Amygdala (tissue), 56 donors: Measurements from ENCODE around the gene CCDC6.
A peak's percentile ranks its signal among the peaks of the same experiment; 100 is the strongest.
"Not testable (repeated sequence)": the region's sequence is repeated elsewhere in the genome, so short reads cannot be mapped to it uniquely, and the experiment has no call there.

Experiments used
- DNase-seq, 56 donors: peaks; one replicate each; lab custom pipeline; 2025; lab: John Stamatoyannopoulos, UW

Gene CCDC6

GRCh38 chr10:59885430-59886134, 20.8 kb downstream of the CCDC6 start:
- DNase-seq, result peak in 3 of 56 donors; percentile 11 to 34 (median 25)

- not testable (repeated sequence) for DNase-seq
Measured at GRCh38 chr10:59884893-59885292, 21.5 kb downstream of the CCDC6 start.

- DNase-seq, result no peak
Measured at GRCh38 chr10:59881640-59882039, 24.7 kb downstream of the CCDC6 start.

- no peak for DNase-seq
Measured at GRCh38 chr10:59880971-59881510, 25.3 kb downstream of the CCDC6 start.

GRCh38 chr10:59880019-59880717, 26.2 kb downstream of the CCDC6 start:
- DNase-seq, result no peak

- no peak for DNase-seq
Measured at GRCh38 chr10:59879363-59879913, 26.9 kb downstream of the CCDC6 start.

GRCh38 chr10:59878915-59879314, 27.4 kb downstream of the CCDC6 start:
- DNase-seq, result no peak

- no peak for DNase-seq
Measured at GRCh38 chr10:59878289-59878688, 28.1 kb downstream of the CCDC6 start.

GRCh38 chr10:59877191-59877671, 29.1 kb downstream of the CCDC6 start:
- DNase-seq, result no peak

- no peak for DNase-seq
Measured at GRCh38 chr10:59876695-59877094, 29.7 kb downstream of the CCDC6 start.

GRCh38 chr10:59876208-59876607, 30.1 kb downstream of the CCDC6 start:
- DNase-seq, result not testable (repeated sequence)

GRCh38 chr10:59873896-59874295, 32.5 kb downstream of the CCDC6 start:
- DNase-seq, result no peak

- DNase-seq, result peak in 1 of 56 donors; percentile 64
Measured at GRCh38 chr10:59872892-59873463, 33.4 kb downstream of the CCDC6 start.

GRCh38 chr10:59870152-59870551, 36.2 kb downstream of the CCDC6 start:
- peak in 1 of 56 donors; percentile 13 for DNase-seq

- no peak for DNase-seq
Measured at GRCh38 chr10:59869594-59869940, 36.8 kb downstream of the CCDC6 start.

- no peak for DNase-seq
Measured at GRCh38 chr10:59868696-59869593, 37.4 kb downstream of the CCDC6 start.

- DNase-seq, result no peak
Measured at GRCh38 chr10:59867590-59867989, 38.8 kb downstream of the CCDC6 start.

GRCh38 chr10:59865101-59865500, 41.3 kb downstream of the CCDC6 start:
- peak in 3 of 56 donors; percentile 8 to 12 (median 10) for DNase-seq

GRCh38 chr10:59864141-59864962, 42.0 kb downstream of the CCDC6 start:
- no peak for DNase-seq
